OCI-LY7 (cell line): Measurements from ENCODE around the gene ZNF417. TPM values are rescaled to one million over a fixed set of nuclear protein-coding genes. Genes with fewer than 3 reads are reported as not detected.
"Not testable (repeated sequence)": the region's sequence is repeated elsewhere in the genome, so short reads cannot be mapped to it uniquely, and the experiment has no call there.

ENCODE experiments used
- BruUV-seq: library from RNA; stranded (reverse); fragments of 400-500 nt; replicated peaks from 2 replicates; lab custom pipeline; 2021; lab: Mats Ljungman, UMichigan
- CTCF ChIA-PET: fragments of 300-600 bp; sonication (Branson Sonifier 250); formaldehyde crosslinking; loops from one replicate; lab custom pipeline; 2022; ENCODE audit warnings: antibody characterized with exemption; ENCODE audit not compliant: unreplicated experiment; lab: Charles Lee
- POLR2A ChIA-PET: fragments of 300-600 bp; sonication (Branson Sonifier 250); formaldehyde crosslinking; loops from one replicate; lab custom pipeline; 2022; ENCODE audit warnings: antibody characterized with exemption; lab: Charles Lee
- DNase-seq: peaks from one replicate; pipeline ENCODE4 v3.0.0-alpha.2; 2015; ENCODE audit warnings: low spot score
- H2AFZ ChIP-seq: fragments of 200-600 bp; sonication (generic), shearing (Covaris generic); 2 replicates; pipeline ENCODE4 v1.6.1; 2014; ENCODE audit warnings: mild to moderate bottlenecking, antibody characterized with exemption, low read length, moderate library complexity
- H3K27ac ChIP-seq: fragments of 200-600 bp; sonication (generic); 2 replicates; pipeline ENCODE4 v1.5.1; 2014; ENCODE audit warnings: mixed run types, low read depth, mild to moderate bottlenecking, moderate library complexity, low read length, inconsistent platforms; ENCODE audit not compliant: poor library complexity, severe bottlenecking
- H3K36me3 ChIP-seq: fragments of 200-600 bp; sonication (generic); 2 replicates; pipeline ENCODE4 v1.6.1; 2014; ENCODE audit warnings: mild to moderate bottlenecking, antibody characterized with exemption, low read length, moderate library complexity, mixed read lengths; ENCODE audit not compliant: insufficient read depth
- H3K4me1 ChIP-seq: fragments of 200-600 bp; sonication (generic); 2 replicates; pipeline ENCODE4 v1.5.1; 2014; ENCODE audit warnings: mild to moderate bottlenecking, low read length; ENCODE audit not compliant: insufficient read depth, poor library complexity, severe bottlenecking
- H3K4me2 ChIP-seq: fragments of 200-600 bp; sonication (generic); 2 replicates; pipeline ENCODE4 v1.6.1; 2014; ENCODE audit warnings: mild to moderate bottlenecking, low read length
- H3K4me3 ChIP-seq: fragments of 200-600 bp; sonication (generic); 2 replicates; pipeline ENCODE4 v1.5.1; 2014; ENCODE audit warnings: mild to moderate bottlenecking, low read depth, low read length; ENCODE audit not compliant: poor library complexity, severe bottlenecking
- H3K79me2 ChIP-seq: fragments of 200-600 bp; sonication (generic); 2 replicates; pipeline ENCODE4 v1.6.1; 2016; ENCODE audit warnings: low read depth, mild to moderate bottlenecking, low read length, moderate library complexity, mixed read lengths; ENCODE audit not compliant: insufficient read depth
- H3K9me2 ChIP-seq: fragments of 200-600 bp; sonication (generic); 2 replicates; pipeline ENCODE4 v1.6.1; 2016; ENCODE audit warnings: mild to moderate bottlenecking, low read length, mixed read lengths; ENCODE audit not compliant: insufficient read depth
- H3K9me3 ChIP-seq: fragments of 200-600 bp; sonication (generic); 2 replicates; pipeline ENCODE4 v1.6.1; 2014; ENCODE audit warnings: mild to moderate bottlenecking, mixed run types, low read length, mixed read lengths
- H4K20me1 ChIP-seq: fragments of 200-600 bp; sonication (generic); 2 replicates; pipeline ENCODE4 v1.6.1; 2014; ENCODE audit warnings: mild to moderate bottlenecking, antibody characterized with exemption, low read length, moderate library complexity, mixed read lengths; ENCODE audit not compliant: insufficient read depth
- EZH2phosphoT487 ChIP-seq: fragments of 200-600 bp; sonication (generic); IDR thresholded peaks from 2 replicates; pipeline ENCODE4 v1.6.1; 2018; ENCODE audit warnings: low read depth, borderline replicate concordance, mild to moderate bottlenecking, mixed run types, antibody characterized with exemption, low read length, moderate library complexity, mixed read lengths
- intact Hi-C: fragments of 100-400 bp; cut with micrococcal nuclease; formaldehyde crosslinking; loops from one replicate; pipeline ENCODE4 v1.10.0; 2022; ENCODE audit not compliant: unreplicated experiment
- total RNA-seq, 2 experiments: library from RNA; depleted of rRNA in 1 of 2; stranded (reverse); fragments of >200 nt in 1 of 2; shearing (Covaris generic) in 1 of 2; gene quantifications; 2 replicates each; pipeline ENCODE4 v1.2.3, GENCODE V29; 2014 to 2022
- TF ChIP-seq, protein P1 (sequence below): fragments of 200-600 bp; sonication (generic); conservative IDR thresholded peaks from 2 replicates; pipeline ENCODE4 v1.5.1; 2014; ENCODE audit warnings: mild to moderate bottlenecking, antibody characterized with exemption, low read length, moderate library complexity, mixed read lengths

The ZNF417 gene
- total RNA-seq, 2 experiments from 2014 or later, result 24.0 to 28.6 TPM

- POLR2A ChIA-PET, result no interaction called here
- no TSS peak for BruUV-seq
- H4K20me1 ChIP-seq, result no peaks in the 10 kb centered on the region; the same call in 1 of the 2 replicates
These were observed 43.9 kb downstream of the ZNF417 start for GRCh38 chr19:57872450-57872849.

DNA sequence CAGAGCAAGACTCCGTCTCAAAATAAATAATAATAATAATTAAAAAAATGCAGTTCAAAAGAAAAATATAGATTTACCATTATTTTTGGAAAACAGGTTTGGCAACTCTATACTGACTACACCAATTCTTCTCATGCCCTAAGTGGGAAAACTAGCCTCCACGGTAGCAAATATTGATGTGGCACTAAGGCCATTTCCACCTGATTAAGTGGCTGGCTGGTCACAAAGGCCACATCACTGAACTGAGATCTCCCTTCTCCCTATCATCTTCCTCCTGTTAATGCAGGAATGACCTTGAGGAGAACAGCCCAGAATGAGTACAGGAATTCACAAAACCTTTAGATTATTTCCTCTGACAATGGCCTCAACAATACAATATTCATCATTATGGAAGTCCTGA is 46.2 kb downstream of the ZNF417 start:
- no peak for DNase-seq
- H3K4me1 ChIP-seq, result no peaks in the 10 kb centered on the region
- ChIA-PET CTCF (no interaction called here), POLR2A (no interaction called here)
- H3K9me2 ChIP-seq, result no peaks in the 10 kb centered on the region
- intact Hi-C loops, result no loop called here
- no TSS peak for BruUV-seq
- H3K36me3 ChIP-seq, result peaks cover 88% of the 10 kb centered on the region
- H3K79me2 ChIP-seq, result peaks cover 24% of the 10 kb centered on the region
- H3K4me3 ChIP-seq, result no peak overlapping the region
- no peak for TF ChIP-seq EZH2phosphoT487
- TF ChIP-seq, protein P1, sequence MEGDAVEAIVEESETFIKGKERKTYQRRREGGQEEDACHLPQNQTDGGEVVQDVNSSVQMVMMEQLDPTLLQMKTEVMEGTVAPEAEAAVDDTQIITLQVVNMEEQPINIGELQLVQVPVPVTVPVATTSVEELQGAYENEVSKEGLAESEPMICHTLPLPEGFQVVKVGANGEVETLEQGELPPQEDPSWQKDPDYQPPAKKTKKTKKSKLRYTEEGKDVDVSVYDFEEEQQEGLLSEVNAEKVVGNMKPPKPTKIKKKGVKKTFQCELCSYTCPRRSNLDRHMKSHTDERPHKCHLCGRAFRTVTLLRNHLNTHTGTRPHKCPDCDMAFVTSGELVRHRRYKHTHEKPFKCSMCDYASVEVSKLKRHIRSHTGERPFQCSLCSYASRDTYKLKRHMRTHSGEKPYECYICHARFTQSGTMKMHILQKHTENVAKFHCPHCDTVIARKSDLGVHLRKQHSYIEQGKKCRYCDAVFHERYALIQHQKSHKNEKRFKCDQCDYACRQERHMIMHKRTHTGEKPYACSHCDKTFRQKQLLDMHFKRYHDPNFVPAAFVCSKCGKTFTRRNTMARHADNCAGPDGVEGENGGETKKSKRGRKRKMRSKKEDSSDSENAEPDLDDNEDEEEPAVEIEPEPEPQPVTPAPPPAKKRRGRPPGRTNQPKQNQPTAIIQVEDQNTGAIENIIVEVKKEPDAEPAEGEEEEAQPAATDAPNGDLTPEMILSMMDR, result no peak
- H3K9me3 ChIP-seq, result no peaks in the 10 kb centered on the region
- no peak overlapping the region for H2AFZ ChIP-seq
- H4K20me1 ChIP-seq, result no peaks in the 10 kb centered on the region; the same call in 1 of the 2 replicates
- H3K27ac ChIP-seq, result no peak overlapping the region
- no peak overlapping the region for H3K4me2 ChIP-seq

More at GRCh38 chr19:57872450-57872849, 43.9 kb downstream of the ZNF417 start:
- Histone ChIP-seq H3K9me2 (no peaks in the 10 kb centered on the region), H2AFZ (no peak overlapping the region), H3K79me2 (peaks cover 27% of the 10 kb centered on the region; the same call in 1 of the 2 replicates), H3K4me1 (no peaks in the 10 kb centered on the region), H3K36me3 (peaks cover 80% of the 10 kb centered on the region), H3K9me3 (no peaks in the 10 kb centered on the region), H3K4me3 (no peak overlapping the region), H3K27ac (no peak overlapping the region), H3K4me2 (no peak overlapping the region)
- intact Hi-C loops, result no loop called here
- TF ChIP-seq, protein P1, result no peak
- TF ChIP-seq EZH2phosphoT487, result no peak
- DNase-seq, result no peak
- CTCF ChIA-PET, result no interaction called here

DNA sequence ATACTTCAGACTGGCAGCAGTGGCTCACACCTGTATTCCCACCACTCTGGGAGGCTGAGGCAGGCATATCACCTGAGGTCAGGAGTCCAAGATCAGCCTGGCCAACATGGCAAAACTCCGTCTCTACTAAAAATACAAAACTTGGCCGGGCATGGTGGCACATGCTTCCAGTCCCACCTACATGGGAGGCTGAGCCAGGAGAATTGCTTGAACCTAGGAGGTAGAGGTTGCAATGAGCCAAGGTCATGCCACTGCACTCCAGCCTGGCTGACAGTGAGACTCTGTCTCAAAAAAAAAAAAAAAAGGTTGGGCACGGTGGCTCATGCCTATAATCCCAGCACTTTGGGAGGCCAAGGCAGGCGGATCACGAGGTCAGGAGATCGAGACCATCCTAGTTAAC is 46.7 kb downstream of the ZNF417 start:
- intact Hi-C loops, H4K20me1 ChIP-seq, H3K4me2 ChIP-seq, POLR2A ChIA-PET, H2AFZ ChIP-seq, H3K4me3 ChIP-seq, H3K9me2 ChIP-seq, CTCF ChIA-PET, BruUV-seq, DNase-seq, H3K9me3 ChIP-seq, H3K4me1 ChIP-seq, H3K27ac ChIP-seq: not testable (repeated sequence)
- peaks cover 24% of the 10 kb centered on the region for H3K79me2 ChIP-seq
- H3K36me3 ChIP-seq, result peaks cover 91% of the 10 kb centered on the region
